Measurements from ENCODE around the gene HEATR3.

DNA sequence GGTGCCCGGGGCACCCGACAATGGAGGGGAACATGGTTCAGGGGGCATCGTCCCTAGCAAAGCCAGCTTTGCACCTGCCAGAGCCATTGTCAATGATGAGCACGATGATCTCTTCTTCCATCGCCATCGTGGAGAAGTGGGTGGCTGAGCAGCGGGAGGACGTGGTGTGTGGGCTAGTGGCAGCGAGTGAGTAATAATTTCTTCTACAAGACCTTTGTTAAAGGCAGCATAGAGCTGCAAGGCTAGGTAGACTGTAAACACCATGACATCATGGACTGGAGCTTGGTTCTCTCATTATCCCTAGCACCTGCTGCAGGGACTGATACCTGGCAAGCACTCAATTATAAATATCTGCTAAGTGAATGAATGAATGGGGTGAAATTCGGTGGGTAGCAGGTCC lies 6.7 kb upstream of the HEATR3 start:
- TF ChIP-seq JUN (IDR thresholded peaks at IDR 0.05; ENCODE audit: low read depth, low read length) (no peak), CREB1 (IDR thresholded peaks at IDR 0.05) (no peak), EZH2 (IDR thresholded peaks at IDR 0.05; ENCODE audit: low read depth, low read length, severe bottlenecking) (no peak), RAD21 (IDR thresholded peaks at IDR 0.05 in 1 of 2, conservative IDR thresholded peaks at IDR 0.05 in 1 of 2; ENCODE audit: low read depth in 2 of 2, low read length in 2 of 2) (no peak), ZNF274 (IDR thresholded peaks at IDR 0.05; ENCODE audit: borderline replicate concordance, extremely low read depth, low read length) (no peak), KDM5A (IDR thresholded peaks at IDR 0.05; ENCODE audit: low read length) (no peak), FOSL1 (IDR thresholded peaks at IDR 0.05; ENCODE audit: insufficient read depth, low read depth, low read length) (no peak), CEBPB (IDR thresholded peaks at IDR 0.05; ENCODE audit: low read depth, low read length) (no peak), POLR2A (IDR thresholded peaks at IDR 0.05; ENCODE audit: control extremely low read depth in 1 of 2, low read depth in 2 of 2, low read length in 2 of 2) (no peak), POLR2AphosphoS5 (IDR thresholded peaks at IDR 0.05; ENCODE audit: low read depth, low read length) (no peak)
- TF ChIP-seq, protein P1, sequence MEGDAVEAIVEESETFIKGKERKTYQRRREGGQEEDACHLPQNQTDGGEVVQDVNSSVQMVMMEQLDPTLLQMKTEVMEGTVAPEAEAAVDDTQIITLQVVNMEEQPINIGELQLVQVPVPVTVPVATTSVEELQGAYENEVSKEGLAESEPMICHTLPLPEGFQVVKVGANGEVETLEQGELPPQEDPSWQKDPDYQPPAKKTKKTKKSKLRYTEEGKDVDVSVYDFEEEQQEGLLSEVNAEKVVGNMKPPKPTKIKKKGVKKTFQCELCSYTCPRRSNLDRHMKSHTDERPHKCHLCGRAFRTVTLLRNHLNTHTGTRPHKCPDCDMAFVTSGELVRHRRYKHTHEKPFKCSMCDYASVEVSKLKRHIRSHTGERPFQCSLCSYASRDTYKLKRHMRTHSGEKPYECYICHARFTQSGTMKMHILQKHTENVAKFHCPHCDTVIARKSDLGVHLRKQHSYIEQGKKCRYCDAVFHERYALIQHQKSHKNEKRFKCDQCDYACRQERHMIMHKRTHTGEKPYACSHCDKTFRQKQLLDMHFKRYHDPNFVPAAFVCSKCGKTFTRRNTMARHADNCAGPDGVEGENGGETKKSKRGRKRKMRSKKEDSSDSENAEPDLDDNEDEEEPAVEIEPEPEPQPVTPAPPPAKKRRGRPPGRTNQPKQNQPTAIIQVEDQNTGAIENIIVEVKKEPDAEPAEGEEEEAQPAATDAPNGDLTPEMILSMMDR (IDR thresholded peaks at IDR 0.05; ENCODE audit: control extremely low read depth in 1 of 3, insufficient read depth in 1 of 3, low read depth in 1 of 3, low read length in 3 of 3): no peak
